ENCODE results near the gene CUBN.

Gene CUBN

GRCh38 chr10:16984242-16984641 lies 145.4 kb downstream of the CUBN start:
- no peak for DNase-seq

- DNase-seq: no peak
Observed at GRCh38 chr10:16976803-16977202, 152.8 kb downstream of the CUBN start.

GRCh38 chr10:16975188-16975587 lies 154.4 kb downstream of the CUBN start:
- no peak for DNase-seq

GRCh38 chr10:16968416-16969041 lies 161.1 kb downstream of the CUBN start:
- DNase-seq: no peak

GRCh38 chr10:16967866-16968415 lies 161.7 kb downstream of the CUBN start:
- no peak for DNase-seq

- no peak for DNase-seq
Observed at GRCh38 chr10:16966991-16967865, 162.4 kb downstream of the CUBN start.

- no peak for DNase-seq
Observed at GRCh38 chr10:16965740-16966447, 163.7 kb downstream of the CUBN start.

- DNase-seq: no peak
Observed at GRCh38 chr10:16965344-16965616, 164.3 kb downstream of the CUBN start.

GRCh38 chr10:16964576-16965343 lies 164.9 kb downstream of the CUBN start:
- DNase-seq: no peak

GRCh38 chr10:16960551-16960950 lies 169.1 kb downstream of the CUBN start:
- DNase-seq: no peak

- peak; percentile 31 for DNase-seq
Observed at GRCh38 chr10:16957038-16957437, 172.6 kb downstream of the CUBN start.

GRCh38 chr10:16954280-16955030 lies 175.2 kb downstream of the CUBN start:
- DNase-seq: no peak

GRCh38 chr10:16953270-16953669 lies 176.3 kb downstream of the CUBN start:
- no peak for DNase-seq

GRCh38 chr10:16952610-16953009 lies 177.0 kb downstream of the CUBN start:
- no peak for DNase-seq

GRCh38 chr10:16952080-16952479 lies 177.5 kb downstream of the CUBN start:
- DNase-seq: peak; percentile 1

GRCh38 chr10:16950656-16951601 lies 178.7 kb downstream of the CUBN start:
- no peak for DNase-seq

- DNase-seq: no peak
Observed at GRCh38 chr10:16949816-16950215, 179.8 kb downstream of the CUBN start.

GRCh38 chr10:16948361-16948760 lies 181.2 kb downstream of the CUBN start:
- no peak for DNase-seq

GRCh38 chr10:16947069-16947468 lies 182.5 kb downstream of the CUBN start:
- DNase-seq: no peak

- DNase-seq: no peak
Observed at GRCh38 chr10:16945593-16945992, 184.0 kb downstream of the CUBN start.

- no peak for DNase-seq
Observed at GRCh38 chr10:16944986-16945385, 184.6 kb downstream of the CUBN start.
